WTC11 (cell line): ENCODE results near the gene SIK2. TPM values are rescaled to one million over a fixed set of nuclear protein-coding genes. Genes with fewer than 3 reads are reported as not detected.

Source experiments
- ATAC-seq: fragments of 200-7000 bp; cut with Tn5 transposase; 2 replicates; pipeline ENCODE4 v1.10.0; 2021; ENCODE audit warnings: mild to moderate bottlenecking, moderate library complexity
- CTCF ChIA-PET: fragments of 300-600 bp; sonication (Branson Sonifier 250); formaldehyde crosslinking; loops from one replicate; lab custom pipeline; 2021; ENCODE audit warnings: antibody characterized with exemption; lab: Charles Lee
- POLR2A ChIA-PET: fragments of 350-600 bp; sonication (Branson Sonifier 250); formaldehyde crosslinking; loops from one replicate; lab custom pipeline; 2021; ENCODE audit warnings: antibody characterized with exemption; lab: Charles Lee
- DNase-seq: peaks from one replicate; pipeline ENCODE4 v3.0.0; 2021; ENCODE audit warnings: low spot score
- H3K27ac Mint-ChIP-seq: 2 replicates; pipeline ENCODE4 v1.8.0; 2021; ENCODE audit warnings: mixed read lengths
- H3K27me3 Mint-ChIP-seq: 2 replicates; pipeline ENCODE4 v1.8.0; 2021; ENCODE audit warnings: low read depth, mild to moderate bottlenecking, moderate library complexity, mixed read lengths
- H3K36me3 Mint-ChIP-seq: 2 replicates; pipeline ENCODE4 v1.8.0; 2021; ENCODE audit warnings: mixed read lengths
- H3K4me1 Mint-ChIP-seq: 2 replicates; pipeline ENCODE4 v1.8.0; 2022; ENCODE audit warnings: mixed read lengths
- H3K4me3 Mint-ChIP-seq: 2 replicates; pipeline ENCODE4 v1.8.0; 2021; ENCODE audit warnings: mild to moderate bottlenecking, moderate library complexity, mixed read lengths
- H3K9me3 Mint-ChIP-seq: 2 replicates; pipeline ENCODE4 v1.8.0; 2021; ENCODE audit warnings: mixed read lengths
- ATF1 ChIP-seq: sonication (generic); formaldehyde crosslinking; IDR thresholded peaks from 2 replicates; pipeline ENCODE4 v1.8.1; 2023; ENCODE audit warnings: mild to moderate bottlenecking, moderate library complexity, missing genetic modification reagents
- CREB1 ChIP-seq: sonication (generic); formaldehyde crosslinking; IDR thresholded peaks from 2 replicates; pipeline ENCODE4 v1.8.0; 2023; ENCODE audit warnings: mild to moderate bottlenecking, missing genetic modification reagents
- E2F1 ChIP-seq: sonication (generic); formaldehyde crosslinking; IDR thresholded peaks from 2 replicates; pipeline ENCODE4 v1.8.0; 2022; ENCODE audit warnings: mild to moderate bottlenecking, missing genetic modification reagents
- HMGA2 ChIP-seq: fragments of 250-450 bp; sonication (Bioruptor Pico); IDR thresholded peaks from 2 replicates; pipeline ENCODE4 v1.4.0; 2021; ENCODE audit warnings: mild to moderate bottlenecking, moderate library complexity
- MYBL2 ChIP-seq: sonication (generic); formaldehyde crosslinking; IDR thresholded peaks from 2 replicates; pipeline ENCODE4 v1.8.1; 2023; ENCODE audit warnings: mild to moderate bottlenecking, moderate library complexity, missing genetic modification reagents
- RORB ChIP-seq: fragments of 250-450 bp; sonication (Bioruptor Pico); IDR thresholded peaks from 2 replicates; pipeline ENCODE4 v1.9.0; 2021; ENCODE audit warnings: mild to moderate bottlenecking
- SOX15 ChIP-seq: fragments of 250-450 bp; sonication (Bioruptor Pico); IDR thresholded peaks from 2 replicates; pipeline ENCODE4 v1.9.0; 2021; ENCODE audit warnings: mild to moderate bottlenecking
- TEAD1 ChIP-seq: sonication (generic); formaldehyde crosslinking; IDR thresholded peaks from 2 replicates; pipeline ENCODE4 v1.8.0; 2022; ENCODE audit warnings: mild to moderate bottlenecking, missing genetic modification reagents
- TEAD4 ChIP-seq: sonication (generic); formaldehyde crosslinking; IDR thresholded peaks from 2 replicates; pipeline ENCODE4 v1.8.0; 2022; ENCODE audit warnings: mild to moderate bottlenecking, missing genetic modification reagents
- ZNF121 ChIP-seq: sonication (generic); formaldehyde crosslinking; IDR thresholded peaks from 2 replicates; pipeline ENCODE4 v1.8.0; 2023; ENCODE audit warnings: missing genetic modification reagents
- ZNF138 ChIP-seq: sonication (generic); formaldehyde crosslinking; conservative IDR thresholded peaks from 2 replicates; pipeline ENCODE4 v1.8.1; 2022; ENCODE audit warnings: mild to moderate bottlenecking, moderate library complexity, missing genetic modification reagents
- ZNF219 ChIP-seq: sonication (generic); formaldehyde crosslinking; IDR thresholded peaks from 2 replicates; pipeline ENCODE4 v1.8.0; 2023; ENCODE audit warnings: missing genetic modification reagents, mild to moderate bottlenecking, borderline replicate concordance
- ZNF263 ChIP-seq: sonication (generic); formaldehyde crosslinking; IDR thresholded peaks from 2 replicates; pipeline ENCODE4 v1.8.1; 2022; ENCODE audit warnings: low read depth, mild to moderate bottlenecking, moderate library complexity, missing genetic modification reagents
- ZNF532 ChIP-seq: fragments of 250-450 bp; sonication (Bioruptor Pico); IDR thresholded peaks from 2 replicates; pipeline ENCODE4 v1.9.0; 2021; ENCODE audit warnings: mild to moderate bottlenecking, borderline replicate concordance
- total RNA-seq: library from RNA; stranded (reverse); gene quantifications from 3 replicates; pipeline ENCODE4 v1.2.3, GENCODE V29; 2021
- TF ChIP-seq, protein P1 (sequence below): sonication (generic); formaldehyde crosslinking; IDR thresholded peaks from 2 replicates; pipeline ENCODE4 v1.8.1; 2023; ENCODE audit warnings: mild to moderate bottlenecking, missing genetic modification reagents, moderate library complexity
- TF ChIP-seq, protein P2 (sequence below): fragments of 250-450 bp; sonication (Bioruptor Pico); IDR thresholded peaks from 2 replicates; pipeline ENCODE4 v1.9.0; 2021; ENCODE audit warnings: moderate library complexity, mild to moderate bottlenecking, inconsistent platforms, borderline replicate concordance
- TF ChIP-seq, protein P3 (sequence below): sonication (generic); formaldehyde crosslinking; IDR thresholded peaks from 2 replicates; pipeline ENCODE4 v1.8.0; 2023; ENCODE audit warnings: missing genetic modification reagents
- TF ChIP-seq, protein P4 (sequence below): fragments of 250-450 bp; sonication (Bioruptor Pico); IDR thresholded peaks from 2 replicates; pipeline ENCODE4 v1.8.0; 2021; ENCODE audit warnings: mild to moderate bottlenecking
- TF ChIP-seq, protein P5 (sequence below): sonication (generic); formaldehyde crosslinking; IDR thresholded peaks from 2 replicates; pipeline ENCODE4 v1.8.1; 2023; ENCODE audit warnings: mild to moderate bottlenecking, missing genetic modification reagents, borderline replicate concordance

Gene SIK2
- total RNA-seq, 1 experiment from 2014 or later: 7.2 TPM

GRCh38 chr11:111598148-111598547 is 4.1 kb upstream of the SIK2 start:
- TF ChIP-seq ZNF219 (no peak), TEAD4 (CRISPR knock-in tag) (no peak), CREB1 (CRISPR knock-in tag) (no peak), RORB (CRISPR knock-in tag) (no peak), TEAD1 (CRISPR knock-in tag) (no peak), ZNF121 (no peak), ZNF138 (no peak), SOX15 (no peak), ZNF263 (no peak), MYBL2 (CRISPR knock-in tag) (no peak), ATF1 (CRISPR knock-in tag) (no peak), E2F1 (CRISPR knock-in tag) (no peak), ZNF532 (CRISPR knock-in tag) (no peak)
- TF ChIP-seq, protein P1, sequence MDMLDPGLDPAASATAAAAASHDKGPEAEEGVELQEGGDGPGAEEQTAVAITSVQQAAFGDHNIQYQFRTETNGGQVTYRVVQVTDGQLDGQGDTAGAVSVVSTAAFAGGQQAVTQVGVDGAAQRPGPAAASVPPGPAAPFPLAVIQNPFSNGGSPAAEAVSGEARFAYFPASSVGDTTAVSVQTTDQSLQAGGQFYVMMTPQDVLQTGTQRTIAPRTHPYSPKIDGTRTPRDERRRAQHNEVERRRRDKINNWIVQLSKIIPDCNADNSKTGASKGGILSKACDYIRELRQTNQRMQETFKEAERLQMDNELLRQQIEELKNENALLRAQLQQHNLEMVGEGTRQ (CRISPR knock-in tag): no peak
- TF ChIP-seq, protein P2, sequence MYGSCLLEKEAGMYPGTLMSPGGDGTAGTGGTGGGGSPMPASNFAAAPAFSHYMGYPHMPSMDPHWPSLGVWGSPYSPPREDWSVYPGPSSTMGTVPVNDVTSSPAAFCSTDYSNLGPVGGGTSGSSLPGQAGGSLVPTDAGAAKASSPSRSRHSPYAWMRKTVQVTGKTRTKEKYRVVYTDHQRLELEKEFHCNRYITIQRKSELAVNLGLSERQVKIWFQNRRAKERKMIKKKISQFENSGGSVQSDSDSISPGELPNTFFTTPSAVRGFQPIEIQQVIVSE (CRISPR knock-in tag): no peak
- TF ChIP-seq, protein P3, sequence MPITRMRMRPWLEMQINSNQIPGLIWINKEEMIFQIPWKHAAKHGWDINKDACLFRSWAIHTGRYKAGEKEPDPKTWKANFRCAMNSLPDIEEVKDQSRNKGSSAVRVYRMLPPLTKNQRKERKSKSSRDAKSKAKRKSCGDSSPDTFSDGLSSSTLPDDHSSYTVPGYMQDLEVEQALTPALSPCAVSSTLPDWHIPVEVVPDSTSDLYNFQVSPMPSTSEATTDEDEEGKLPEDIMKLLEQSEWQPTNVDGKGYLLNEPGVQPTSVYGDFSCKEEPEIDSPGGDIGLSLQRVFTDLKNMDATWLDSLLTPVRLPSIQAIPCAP (CRISPR knock-in tag): no peak
- Mint-ChIP-seq H3K4me3 (no peak overlapping the region), H3K27me3 (peaks cover 12% of the 10 kb centered on the region), H3K4me1 (peaks cover 7% of the 10 kb centered on the region), H3K27ac (no peak overlapping the region), H3K36me3 (no peaks in the 10 kb centered on the region), H3K9me3 (no peaks in the 10 kb centered on the region)
- POLR2A ChIA-PET: interaction anchor here (0.6 kb wide), 1 partner anchor 26 kb away, joined by 4 read pairs; no protein-coding TSS in a partner anchor
- ATAC-seq: no peak
- CTCF ChIA-PET: interaction anchor here (1.2 to 1.6 kb wide), 3 partner anchors 11 to 179 kb away, joined by 3 to 8 read pairs (median 4); no protein-coding TSS in a partner anchor
- no peak for DNase-seq

- ATAC-seq (no peak), DNase-seq (no peak)
- ChIA-PET POLR2A (no interaction called here), CTCF (interaction anchor here (1.2 to 1.6 kb wide), 3 partner anchors 12 to 178 kb away, joined by 3 to 8 read pairs (median 4); no protein-coding TSS in a partner anchor)
- Mint-ChIP-seq H3K4me1 (peaks cover 11% of the 10 kb centered on the region), H3K36me3 (no peaks in the 10 kb centered on the region), H3K9me3 (no peaks in the 10 kb centered on the region), H3K4me3 (no peak overlapping the region), H3K27ac (no peak overlapping the region), H3K27me3 (peaks cover 16% of the 10 kb centered on the region)
- TF ChIP-seq, protein P3 (CRISPR knock-in tag): no peak
- TF ChIP-seq, protein P4, sequence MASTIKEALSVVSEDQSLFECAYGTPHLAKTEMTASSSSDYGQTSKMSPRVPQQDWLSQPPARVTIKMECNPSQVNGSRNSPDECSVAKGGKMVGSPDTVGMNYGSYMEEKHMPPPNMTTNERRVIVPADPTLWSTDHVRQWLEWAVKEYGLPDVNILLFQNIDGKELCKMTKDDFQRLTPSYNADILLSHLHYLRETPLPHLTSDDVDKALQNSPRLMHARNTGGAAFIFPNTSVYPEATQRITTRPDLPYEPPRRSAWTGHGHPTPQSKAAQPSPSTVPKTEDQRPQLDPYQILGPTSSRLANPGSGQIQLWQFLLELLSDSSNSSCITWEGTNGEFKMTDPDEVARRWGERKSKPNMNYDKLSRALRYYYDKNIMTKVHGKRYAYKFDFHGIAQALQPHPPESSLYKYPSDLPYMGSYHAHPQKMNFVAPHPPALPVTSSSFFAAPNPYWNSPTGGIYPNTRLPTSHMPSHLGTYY (CRISPR knock-in tag): no peak
- TF ChIP-seq, protein P5, sequence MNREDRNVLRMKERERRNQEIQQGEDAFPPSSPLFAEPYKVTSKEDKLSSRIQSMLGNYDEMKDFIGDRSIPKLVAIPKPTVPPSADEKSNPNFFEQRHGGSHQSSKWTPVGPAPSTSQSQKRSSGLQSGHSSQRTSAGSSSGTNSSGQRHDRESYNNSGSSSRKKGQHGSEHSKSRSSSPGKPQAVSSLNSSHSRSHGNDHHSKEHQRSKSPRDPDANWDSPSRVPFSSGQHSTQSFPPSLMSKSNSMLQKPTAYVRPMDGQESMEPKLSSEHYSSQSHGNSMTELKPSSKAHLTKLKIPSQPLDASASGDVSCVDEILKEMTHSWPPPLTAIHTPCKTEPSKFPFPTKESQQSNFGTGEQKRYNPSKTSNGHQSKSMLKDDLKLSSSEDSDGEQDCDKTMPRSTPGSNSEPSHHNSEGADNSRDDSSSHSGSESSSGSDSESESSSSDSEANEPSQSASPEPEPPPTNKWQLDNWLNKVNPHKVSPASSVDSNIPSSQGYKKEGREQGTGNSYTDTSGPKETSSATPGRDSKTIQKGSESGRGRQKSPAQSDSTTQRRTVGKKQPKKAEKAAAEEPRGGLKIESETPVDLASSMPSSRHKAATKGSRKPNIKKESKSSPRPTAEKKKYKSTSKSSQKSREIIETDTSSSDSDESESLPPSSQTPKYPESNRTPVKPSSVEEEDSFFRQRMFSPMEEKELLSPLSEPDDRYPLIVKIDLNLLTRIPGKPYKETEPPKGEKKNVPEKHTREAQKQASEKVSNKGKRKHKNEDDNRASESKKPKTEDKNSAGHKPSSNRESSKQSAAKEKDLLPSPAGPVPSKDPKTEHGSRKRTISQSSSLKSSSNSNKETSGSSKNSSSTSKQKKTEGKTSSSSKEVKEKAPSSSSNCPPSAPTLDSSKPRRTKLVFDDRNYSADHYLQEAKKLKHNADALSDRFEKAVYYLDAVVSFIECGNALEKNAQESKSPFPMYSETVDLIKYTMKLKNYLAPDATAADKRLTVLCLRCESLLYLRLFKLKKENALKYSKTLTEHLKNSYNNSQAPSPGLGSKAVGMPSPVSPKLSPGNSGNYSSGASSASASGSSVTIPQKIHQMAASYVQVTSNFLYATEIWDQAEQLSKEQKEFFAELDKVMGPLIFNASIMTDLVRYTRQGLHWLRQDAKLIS (CRISPR knock-in tag): no peak
- TF ChIP-seq HMGA2 (CRISPR knock-in tag): no peak
These were observed 3.7 kb upstream of the SIK2 start for GRCh38 chr11:111598559-111598958.
